K562 (cell line): Measurements from ENCODE around the gene DLAT.

ENCODE experiments used
- CCAR2 ChIP-seq: fragments of 200-400 bp; formaldehyde crosslinking; IDR thresholded peaks from 2 replicates; pipeline ENCODE4 v1.6.1; 2017; ENCODE audit warnings: mild to moderate bottlenecking, low read depth, low read length
- CTCF ChIP-seq, 3 experiments: IDR thresholded peaks in 2 of 3; conservative IDR thresholded peaks in 1 of 3; 2 replicates each; pipeline ENCODE4 v1.5.1; 2011 to 2012; ENCODE audit warnings: low read length in 3 of 3, mild to moderate bottlenecking in 3 of 3, control low read depth in 2 of 3, improper control_type of control experiment in 1 of 3, inconsistent platforms in 1 of 3, low read depth in 1 of 3, mixed read lengths in 1 of 3, moderate library complexity in 1 of 3; ENCODE audit not compliant: insufficient read depth in 2 of 3
- FOXA1 ChIP-seq: fragments of 450-650 bp; IDR thresholded peaks from 2 replicates; pipeline ENCODE4 v1.6.1; 2016; ENCODE audit warnings: mild to moderate bottlenecking, borderline replicate concordance
- HDAC2 ChIP-seq: fragments of 450-650 bp; IDR thresholded peaks from 2 replicates; pipeline ENCODE4 v1.6.1; 2016; ENCODE audit warnings: mild to moderate bottlenecking
- HMG20B ChIP-seq: fragments of 250-450 bp; sonication (Bioruptor Pico); IDR thresholded peaks from 2 replicates; pipeline ENCODE4 v1.5.0; 2021; ENCODE audit warnings: mild to moderate bottlenecking
- NELFE ChIP-seq: IDR thresholded peaks from 2 replicates; pipeline ENCODE4 v1.6.1; 2011; ENCODE audit warnings: mild to moderate bottlenecking; ENCODE audit not compliant: insufficient read depth, insufficient read length
- NFIC ChIP-seq: fragments of 450-650 bp; IDR thresholded peaks from 2 replicates; pipeline ENCODE4 v1.6.1; 2017; ENCODE audit warnings: mild to moderate bottlenecking, inconsistent platforms
- POLR2AphosphoS5 ChIP-seq: IDR thresholded peaks from 2 replicates; pipeline ENCODE4 v1.6.1; 2011; ENCODE audit warnings: mild to moderate bottlenecking, low read depth, low read length, moderate library complexity; ENCODE audit not compliant: control insufficient read depth, insufficient read depth
- POLR2H ChIP-seq: IDR thresholded peaks from 2 replicates; pipeline ENCODE4 v1.6.1; 2016; ENCODE audit warnings: missing genetic modification characterization, low read depth, mild to moderate bottlenecking, control low read depth, missing compliant biosample characterization, moderate library complexity
- RBM39 ChIP-seq: fragments of 200-400 bp; formaldehyde crosslinking; optimal IDR thresholded peaks from 2 replicates; pipeline ENCODE3; 2018; ENCODE audit warnings: low read depth, low read length
- TRIM24 ChIP-seq, 2 experiments: fragments of 450-650 bp; IDR thresholded peaks; 2 replicates each; pipeline ENCODE4 v1.6.1; 2016
- USF2 ChIP-seq: sonication (generic); formaldehyde crosslinking; IDR thresholded peaks from 2 replicates; pipeline ENCODE4 v1.5.0; 2020; ENCODE audit warnings: missing genetic modification reagents
- TF ChIP-seq, protein P1 (sequence below): fragments of 450-650 bp; IDR thresholded peaks from 2 replicates; pipeline ENCODE4 v1.7.1; 2018; ENCODE audit warnings: mild to moderate bottlenecking, low read depth; ENCODE audit not compliant: partially characterized antibody

DNA sequence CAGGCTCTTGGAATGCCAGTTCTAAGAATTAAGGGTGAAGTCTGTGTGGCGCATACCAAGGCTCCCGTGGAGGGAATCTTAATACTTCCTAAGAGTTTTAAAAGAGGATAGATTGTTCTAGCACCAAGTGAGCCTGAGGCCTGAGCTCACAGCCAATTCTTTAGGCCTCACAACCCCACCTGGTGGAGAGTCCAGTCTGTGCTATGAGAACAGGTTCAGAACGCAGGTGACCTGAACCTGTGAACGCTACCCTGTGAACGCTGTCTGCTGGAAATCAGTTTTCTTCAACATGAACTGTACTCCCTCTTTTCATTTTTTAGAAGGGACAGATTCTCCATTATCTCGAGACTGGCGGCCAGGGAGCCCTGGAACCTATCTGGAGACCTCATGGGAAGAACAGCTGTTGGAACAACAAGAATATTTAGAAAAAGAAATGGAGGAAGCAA, 43.2 kb upstream of the DLAT start:
- TF ChIP-seq NELFE, result no peak
- no peak for TF ChIP-seq HMG20B (CRISPR knock-in tag)
- TF ChIP-seq, protein P1, sequence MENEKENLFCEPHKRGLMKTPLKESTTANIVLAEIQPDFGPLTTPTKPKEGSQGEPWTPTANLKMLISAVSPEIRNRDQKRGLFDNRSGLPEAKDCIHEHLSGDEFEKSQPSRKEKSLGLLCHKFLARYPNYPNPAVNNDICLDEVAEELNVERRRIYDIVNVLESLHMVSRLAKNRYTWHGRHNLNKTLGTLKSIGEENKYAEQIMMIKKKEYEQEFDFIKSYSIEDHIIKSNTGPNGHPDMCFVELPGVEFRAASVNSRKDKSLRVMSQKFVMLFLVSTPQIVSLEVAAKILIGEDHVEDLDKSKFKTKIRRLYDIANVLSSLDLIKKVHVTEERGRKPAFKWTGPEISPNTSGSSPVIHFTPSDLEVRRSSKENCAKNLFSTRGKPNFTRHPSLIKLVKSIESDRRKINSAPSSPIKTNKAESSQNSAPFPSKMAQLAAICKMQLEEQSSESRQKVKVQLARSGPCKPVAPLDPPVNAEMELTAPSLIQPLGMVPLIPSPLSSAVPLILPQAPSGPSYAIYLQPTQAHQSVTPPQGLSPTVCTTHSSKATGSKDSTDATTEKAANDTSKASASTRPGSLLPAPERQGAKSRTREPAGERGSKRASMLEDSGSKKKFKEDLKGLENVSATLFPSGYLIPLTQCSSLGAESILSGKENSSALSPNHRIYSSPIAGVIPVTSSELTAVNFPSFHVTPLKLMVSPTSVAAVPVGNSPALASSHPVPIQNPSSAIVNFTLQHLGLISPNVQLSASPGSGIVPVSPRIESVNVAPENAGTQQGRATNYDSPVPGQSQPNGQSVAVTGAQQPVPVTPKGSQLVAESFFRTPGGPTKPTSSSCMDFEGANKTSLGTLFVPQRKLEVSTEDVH, result no peak
- TF ChIP-seq HDAC2, result no peak
- no peak for TF ChIP-seq USF2 (CRISPR knock-in tag)
- TF ChIP-seq CCAR2, result no peak
- TF ChIP-seq FOXA1, result no peak
- TF ChIP-seq RBM39, result no peak
- peak; percentile 83 to 91 (median 85) for TF ChIP-seq CTCF (IDR thresholded peaks at IDR 0.05 in 2 of 3, conservative IDR thresholded peaks at IDR 0.05 in 1 of 3; ENCODE audit: insufficient read depth in 2 of 3, low read depth in 1 of 3, low read length in 3 of 3)
- TF ChIP-seq NFIC, result no peak
- no peak for TF ChIP-seq POLR2AphosphoS5
- TF ChIP-seq POLR2H (tag), result no peak
- no peak for TF ChIP-seq TRIM24 (IDR thresholded peaks at IDR 0.05)
